Epithelial cell of proximal tubule (primary cell): Measurements from ENCODE around the gene FBXO27. TPM values are rescaled to one million over a fixed set of nuclear protein-coding genes. Genes with fewer than 3 reads are reported as not detected.

ENCODE experiments used
- DNase-seq: peaks from one replicate; pipeline ENCODE4 v3.0.0-alpha.2; 2011; ENCODE audit warnings: low read depth
- H3K4me3 ChIP-seq: 2 replicates; pipeline ENCODE4 v1.5.1; 2011; ENCODE audit warnings: low read depth, mild to moderate bottlenecking, low read length
- total RNA-seq: library from RNA; depleted of rRNA; stranded (reverse); fragments of >200 nt; gene quantifications from 2 replicates; pipeline ENCODE4 v1.2.3, GENCODE V29; 2015
- TF ChIP-seq, protein P1 (sequence below): conservative IDR thresholded peaks from 2 replicates; pipeline ENCODE4 v1.5.1; 2012; ENCODE audit warnings: low read depth, mild to moderate bottlenecking, low read length

The FBXO27 gene
- total RNA-seq, 1 donor from 2014 or later = 14.3 TPM

DNA sequence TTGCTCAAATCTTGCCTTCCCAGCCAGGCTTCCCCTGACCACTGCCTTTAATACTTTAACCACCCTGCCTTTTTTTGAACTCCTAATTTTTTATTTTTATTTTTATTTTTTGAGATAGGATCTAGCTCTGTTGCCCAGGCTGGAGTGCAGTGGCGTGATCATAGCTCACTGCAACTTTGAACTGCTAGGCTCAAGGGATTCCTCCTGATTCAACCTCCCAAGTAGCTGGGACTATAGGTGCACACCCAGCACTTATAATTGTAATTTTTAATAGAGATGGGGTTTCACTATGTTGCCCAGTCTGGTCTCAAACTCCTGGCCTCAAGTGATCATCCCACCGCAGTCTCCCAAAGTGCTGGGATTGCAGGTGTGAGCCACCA is 21.7 kb upstream of the FBXO27 start:
- TF ChIP-seq, protein P1, sequence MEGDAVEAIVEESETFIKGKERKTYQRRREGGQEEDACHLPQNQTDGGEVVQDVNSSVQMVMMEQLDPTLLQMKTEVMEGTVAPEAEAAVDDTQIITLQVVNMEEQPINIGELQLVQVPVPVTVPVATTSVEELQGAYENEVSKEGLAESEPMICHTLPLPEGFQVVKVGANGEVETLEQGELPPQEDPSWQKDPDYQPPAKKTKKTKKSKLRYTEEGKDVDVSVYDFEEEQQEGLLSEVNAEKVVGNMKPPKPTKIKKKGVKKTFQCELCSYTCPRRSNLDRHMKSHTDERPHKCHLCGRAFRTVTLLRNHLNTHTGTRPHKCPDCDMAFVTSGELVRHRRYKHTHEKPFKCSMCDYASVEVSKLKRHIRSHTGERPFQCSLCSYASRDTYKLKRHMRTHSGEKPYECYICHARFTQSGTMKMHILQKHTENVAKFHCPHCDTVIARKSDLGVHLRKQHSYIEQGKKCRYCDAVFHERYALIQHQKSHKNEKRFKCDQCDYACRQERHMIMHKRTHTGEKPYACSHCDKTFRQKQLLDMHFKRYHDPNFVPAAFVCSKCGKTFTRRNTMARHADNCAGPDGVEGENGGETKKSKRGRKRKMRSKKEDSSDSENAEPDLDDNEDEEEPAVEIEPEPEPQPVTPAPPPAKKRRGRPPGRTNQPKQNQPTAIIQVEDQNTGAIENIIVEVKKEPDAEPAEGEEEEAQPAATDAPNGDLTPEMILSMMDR = no peak
- H3K4me3 ChIP-seq = no peak overlapping the region
- DNase-seq = no peak

DNA sequence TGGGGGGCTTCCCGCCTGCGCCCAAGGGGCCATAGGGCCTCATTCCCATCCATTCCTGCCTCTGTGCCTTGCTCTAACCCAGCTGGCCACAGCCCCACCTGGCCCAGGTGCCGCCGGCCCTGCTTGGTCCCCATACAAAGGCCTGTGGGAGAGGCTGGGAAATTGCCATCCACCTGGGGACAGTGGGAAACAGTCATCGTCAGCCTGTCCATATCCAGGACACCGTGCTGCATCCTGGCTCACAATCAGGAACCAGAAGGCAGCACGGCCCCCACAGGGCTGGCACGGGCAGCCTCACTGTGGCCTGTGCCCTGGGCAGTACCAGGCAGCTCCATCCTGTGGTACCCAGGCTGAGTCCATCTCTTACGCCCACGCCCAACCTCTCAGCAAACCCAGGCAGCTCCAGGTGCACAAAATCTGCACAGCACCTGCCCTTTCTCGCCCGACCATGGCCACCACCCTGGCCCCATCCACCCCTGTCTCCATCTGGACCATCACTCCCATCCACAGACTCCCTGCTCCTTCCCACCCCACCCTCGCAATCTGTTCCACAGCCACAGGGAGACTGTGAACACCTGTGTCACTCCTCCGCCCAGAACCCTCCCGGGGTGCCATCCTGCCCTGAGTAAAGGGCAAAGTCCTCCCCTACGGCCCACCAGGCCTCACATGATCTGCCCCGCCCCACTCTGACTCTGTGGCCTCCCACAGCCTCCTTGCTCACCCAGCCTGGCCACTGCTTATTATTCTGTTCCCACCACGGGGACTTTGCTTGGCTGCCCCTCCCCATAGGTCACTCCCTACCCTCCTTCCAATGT is 21.1 kb upstream of the FBXO27 start:
- DNase-seq = no peak
- TF ChIP-seq, protein P1 = no peak
- no peak overlapping the region for H3K4me3 ChIP-seq

DNA sequence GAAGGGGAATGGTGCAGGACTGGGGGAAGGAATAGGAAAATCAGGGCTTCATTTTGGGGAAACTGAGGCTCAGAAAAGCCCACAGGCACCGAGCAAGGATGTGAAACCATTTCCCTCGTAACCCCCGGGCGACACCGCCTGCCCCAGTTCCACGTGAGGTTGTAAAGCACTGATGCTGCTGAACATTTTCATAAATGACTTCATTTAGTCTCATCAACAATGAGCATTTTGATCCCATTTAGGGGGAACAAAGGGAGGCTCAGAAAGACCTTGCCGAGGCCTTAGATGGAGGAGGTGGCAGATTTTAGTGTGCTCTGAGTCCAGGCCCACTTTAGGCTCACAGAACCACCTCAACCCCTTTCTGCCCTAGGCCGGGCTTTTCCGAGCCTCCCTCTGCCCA is 20.5 kb upstream of the FBXO27 start:
- no peak for DNase-seq
- TF ChIP-seq, protein P1 = no peak
- no peak overlapping the region for H3K4me3 ChIP-seq

DNA sequence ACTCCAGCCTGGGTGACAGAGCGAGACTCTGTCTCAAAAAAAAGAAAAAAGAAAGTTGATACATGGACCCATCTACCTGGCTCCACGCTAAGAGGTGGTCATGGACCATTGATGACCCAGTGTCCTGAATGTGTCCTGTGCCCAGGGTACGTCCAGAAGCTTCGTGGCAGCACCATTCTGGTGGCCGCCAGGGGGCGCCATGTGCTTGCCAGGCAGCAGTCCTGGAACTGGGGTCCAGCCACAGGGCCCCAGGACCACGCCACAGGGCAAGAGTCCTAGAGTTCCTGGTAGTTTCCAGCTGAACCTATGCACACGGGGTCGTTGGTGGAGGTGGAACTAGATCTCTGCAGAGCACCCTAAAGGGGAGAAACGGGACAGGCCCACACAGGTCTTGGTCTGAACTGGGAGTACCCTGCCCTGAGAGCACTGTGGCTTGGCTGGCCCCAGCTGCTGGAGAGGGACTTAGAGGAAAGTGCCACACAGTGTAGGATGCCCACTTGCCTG is 19.9 kb upstream of the FBXO27 start:
- TF ChIP-seq, protein P1 = peak; percentile 84
- H3K4me3 ChIP-seq = no peak overlapping the region
- DNase-seq = no peak

DNA sequence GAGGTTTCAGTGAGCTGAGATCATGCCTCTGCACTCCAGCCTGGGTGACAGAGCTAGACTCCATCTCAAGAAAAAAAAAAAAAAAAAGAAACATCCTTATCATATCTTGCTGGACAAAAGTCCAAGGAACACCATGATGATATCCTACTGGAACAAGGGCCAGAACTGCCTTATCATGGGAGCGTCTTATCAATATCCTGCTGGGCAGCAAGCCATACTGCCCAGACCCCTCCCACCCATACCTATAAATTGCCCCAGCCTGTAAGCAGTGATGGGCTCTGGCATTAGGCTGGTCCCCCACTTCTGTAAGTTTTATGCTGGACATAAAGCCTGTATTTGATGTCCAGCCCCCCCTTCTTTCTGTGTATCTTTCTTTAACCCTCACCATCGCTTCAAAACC is 14.7 kb upstream of the FBXO27 start:
- TF ChIP-seq, protein P1 = no peak
- H3K4me3 ChIP-seq = no peak overlapping the region
- no peak for DNase-seq

DNA sequence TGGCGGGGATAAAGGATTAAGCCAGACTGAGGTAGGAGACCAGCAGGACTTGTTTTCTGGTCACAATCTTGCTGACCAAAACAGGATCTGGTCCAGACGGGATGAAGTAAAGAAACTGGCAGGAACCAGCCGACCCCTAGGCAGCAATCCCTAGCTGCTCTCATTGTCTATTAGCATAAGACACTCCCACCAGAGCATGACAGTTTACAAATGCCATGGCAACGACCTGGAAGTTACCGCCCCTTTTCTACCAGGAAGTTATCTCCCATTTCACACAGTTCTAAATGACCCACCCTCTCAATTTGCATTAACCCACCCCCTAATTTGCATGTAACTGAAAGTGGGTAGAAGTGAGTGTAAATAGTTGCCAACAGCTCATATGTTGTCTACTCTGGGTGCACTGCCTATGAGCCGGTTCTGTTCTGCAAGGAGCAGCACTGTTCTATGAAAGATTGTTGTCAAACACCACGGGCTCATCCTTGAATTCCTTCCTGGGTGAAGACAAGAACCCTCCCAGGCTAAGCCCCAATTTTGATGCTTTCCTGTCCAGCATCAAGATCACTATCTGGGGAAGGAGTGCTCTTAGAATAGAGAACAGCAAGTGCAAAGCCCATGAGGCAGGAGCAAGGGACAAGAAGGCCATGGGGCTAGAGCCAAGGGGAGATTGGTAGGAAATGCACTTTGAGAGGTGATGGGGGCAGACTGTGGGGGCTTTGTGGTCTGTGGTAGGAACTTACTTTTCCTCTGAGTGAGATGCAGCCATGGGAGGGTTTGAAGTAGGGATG is 13.9 kb upstream of the FBXO27 start:
- peak; percentile 48 for DNase-seq
- no peak overlapping the region for H3K4me3 ChIP-seq
- TF ChIP-seq, protein P1 = no peak
